Panc1 (cell line): ENCODE data around the gene YIF1A. TPM values are rescaled to one million over a fixed set of nuclear protein-coding genes. Genes with fewer than 3 reads are reported as not detected.

Source experiments
- ATAC-seq: fragments of 200-7000 bp; cut with Tn5 transposase; 2 replicates; pipeline ENCODE4 v1.9.1; 2020; ENCODE audit warnings: mild to moderate bottlenecking, moderate library complexity
- BruUV-seq: library from RNA; stranded (reverse); fragments of 400-500 nt; replicated peaks from 2 replicates; lab custom pipeline; 2021; lab: Mats Ljungman, UMichigan
- CTCF ChIA-PET: fragments of 300-600 bp; sonication (Branson Sonifier 250); formaldehyde crosslinking; loops from one replicate; lab custom pipeline; 2022; ENCODE audit warnings: antibody characterized with exemption; lab: Charles Lee
- POLR2A ChIA-PET: fragments of 300-600 bp; sonication (Branson Sonifier 250); formaldehyde crosslinking; loops from one replicate; lab custom pipeline; 2022; ENCODE audit warnings: antibody characterized with exemption; lab: Charles Lee
- DNase-seq: peaks from one replicate; pipeline ENCODE4 v3.0.0-alpha.2; 2010; ENCODE audit warnings: low read depth, low spot score
- H3K27ac ChIP-seq: 2 replicates; pipeline ENCODE4 v1.5.1; 2011; ENCODE audit warnings: mild to moderate bottlenecking, low read length, inconsistent platforms
- H3K27me3 ChIP-seq: fragments of 200-500 bp; sonication (Bioruptor generic); 2 replicates; pipeline ENCODE4 v1.6.0; 2014; ENCODE audit warnings: low read length, inconsistent platforms; ENCODE audit not compliant: control insufficient read depth, insufficient read depth
- H3K36me3 ChIP-seq: fragments of 200-500 bp; sonication (Bioruptor generic); 2 replicates; pipeline ENCODE4 v1.5.1; 2014; ENCODE audit warnings: inconsistent platforms, mild to moderate bottlenecking, low read length, moderate library complexity; ENCODE audit not compliant: control insufficient read depth, insufficient read depth
- H3K4me1 ChIP-seq: 2 replicates; pipeline ENCODE4 v1.5.1; 2011; ENCODE audit warnings: inconsistent platforms, mild to moderate bottlenecking, low read length, moderate library complexity; ENCODE audit not compliant: control insufficient read depth, insufficient read depth
- H3K4me3 ChIP-seq, 2 experiments: 2 replicates each; pipeline ENCODE4 v1.5.1; 2011 to 2012; ENCODE audit warnings: low read depth in 2 of 2, low read length in 2 of 2, mild to moderate bottlenecking in 2 of 2, inconsistent platforms in 1 of 2, moderate library complexity in 1 of 2
- H3K9me3 ChIP-seq: fragments of 200-500 bp; sonication (Bioruptor generic); 2 replicates; pipeline ENCODE4 v1.5.1; 2014; ENCODE audit warnings: low read depth, mild to moderate bottlenecking, inconsistent platforms, low read length, moderate library complexity; ENCODE audit not compliant: control insufficient read depth, insufficient read depth
- POLR2AphosphoS5 ChIP-seq: IDR thresholded peaks from 2 replicates; pipeline ENCODE4 v1.6.1; 2012; ENCODE audit warnings: mild to moderate bottlenecking, low read depth, low read length, moderate library complexity
- REST ChIP-seq, 2 experiments: IDR thresholded peaks; 2 replicates each; pipeline ENCODE4 v1.6.1; 2011 to 2012; ENCODE audit warnings: low read depth in 2 of 2, control low read depth in 1 of 2, low read length in 1 of 2, mild to moderate bottlenecking in 1 of 2, moderate library complexity in 1 of 2; ENCODE audit not compliant: insufficient read depth in 1 of 2
- SIN3A ChIP-seq: IDR thresholded peaks from 2 replicates; pipeline ENCODE4 v1.6.1; 2012; ENCODE audit warnings: low read depth, mild to moderate bottlenecking, low read length, moderate library complexity, borderline replicate concordance; ENCODE audit not compliant: insufficient read depth
- TCF7L2 ChIP-seq: IDR thresholded peaks from 2 replicates; pipeline ENCODE4 v1.6.1; 2011; ENCODE audit warnings: mild to moderate bottlenecking, low read depth, low read length, inconsistent platforms
- in situ Hi-C: cut with HindIII; loops from 2 replicates; pipeline ENCODE4 v1.10.0; 2016; ENCODE audit warnings: low sequenced_read_pairs, low pct_unique_long_range_greater_than_20kb
- intact Hi-C: fragments of 100-400 bp; cut with micrococcal nuclease; formaldehyde crosslinking; loops from one replicate; pipeline ENCODE4 v1.10.0; 2022; ENCODE audit not compliant: unreplicated experiment
- total RNA-seq: library from RNA; stranded (reverse); gene quantifications from one replicate; pipeline ENCODE4 v1.2.1, GENCODE V29; 2021; ENCODE audit not compliant: unreplicated experiment
- TF ChIP-seq, protein P1 (sequence below): fragments of 450-650 bp; IDR thresholded peaks from 2 replicates; pipeline ENCODE4 v1.5.1; 2017; ENCODE audit warnings: mild to moderate bottlenecking

Gene YIF1A
- total RNA-seq, 1 experiment from 2014 or later: 196 TPM

DNA sequence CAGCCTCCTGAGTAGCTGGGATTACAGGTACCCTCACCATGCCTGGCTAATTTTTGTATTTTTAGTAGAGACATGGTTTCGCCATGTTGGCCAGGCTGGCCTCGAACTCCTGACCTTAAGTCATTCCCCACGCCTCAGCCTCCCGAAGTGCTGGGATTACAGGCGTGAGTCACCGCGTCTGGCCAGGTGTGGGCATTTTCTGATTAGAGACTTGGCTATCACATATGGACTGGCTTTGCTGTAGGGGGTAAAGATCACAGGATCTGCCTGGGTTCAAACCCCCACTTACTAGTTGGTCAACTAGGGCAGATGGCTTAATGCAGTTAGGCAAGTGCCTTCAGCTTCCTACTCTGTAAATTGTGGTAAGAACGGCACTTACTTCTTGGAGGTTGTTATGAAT lies 21.4 kb upstream of the YIF1A start:
- Histone ChIP-seq H3K4me3 (no peak overlapping the region), H3K36me3 (no peaks in the 10 kb centered on the region), H3K27me3 (no peaks in the 10 kb centered on the region), H3K27ac (no peak overlapping the region), H3K9me3 (no peaks in the 10 kb centered on the region), H3K4me1 (peaks cover 6% of the 10 kb centered on the region)
- intact Hi-C loops: no loop called here
- POLR2A ChIA-PET: no interaction called here
- in situ Hi-C loops: no loop called here
- TF ChIP-seq TCF7L2 (no peak), SIN3A (no peak), POLR2AphosphoS5 (no peak), REST (IDR thresholded peaks at IDR 0.05; ENCODE audit: insufficient read depth in 1 of 2, low read depth in 2 of 2, low read length in 1 of 2) (no peak)
- TF ChIP-seq, protein P1, sequence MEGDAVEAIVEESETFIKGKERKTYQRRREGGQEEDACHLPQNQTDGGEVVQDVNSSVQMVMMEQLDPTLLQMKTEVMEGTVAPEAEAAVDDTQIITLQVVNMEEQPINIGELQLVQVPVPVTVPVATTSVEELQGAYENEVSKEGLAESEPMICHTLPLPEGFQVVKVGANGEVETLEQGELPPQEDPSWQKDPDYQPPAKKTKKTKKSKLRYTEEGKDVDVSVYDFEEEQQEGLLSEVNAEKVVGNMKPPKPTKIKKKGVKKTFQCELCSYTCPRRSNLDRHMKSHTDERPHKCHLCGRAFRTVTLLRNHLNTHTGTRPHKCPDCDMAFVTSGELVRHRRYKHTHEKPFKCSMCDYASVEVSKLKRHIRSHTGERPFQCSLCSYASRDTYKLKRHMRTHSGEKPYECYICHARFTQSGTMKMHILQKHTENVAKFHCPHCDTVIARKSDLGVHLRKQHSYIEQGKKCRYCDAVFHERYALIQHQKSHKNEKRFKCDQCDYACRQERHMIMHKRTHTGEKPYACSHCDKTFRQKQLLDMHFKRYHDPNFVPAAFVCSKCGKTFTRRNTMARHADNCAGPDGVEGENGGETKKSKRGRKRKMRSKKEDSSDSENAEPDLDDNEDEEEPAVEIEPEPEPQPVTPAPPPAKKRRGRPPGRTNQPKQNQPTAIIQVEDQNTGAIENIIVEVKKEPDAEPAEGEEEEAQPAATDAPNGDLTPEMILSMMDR: no peak
- no TSS peak for BruUV-seq
- no peak for ATAC-seq
- CTCF ChIA-PET: interaction anchor here (1.2 kb wide), 1 partner anchor 18 kb away, joined by 5 read pairs; no protein-coding TSS in a partner anchor
- DNase-seq: no peak

GRCh38 chr11:66309475-66309874 lies 20.5 kb upstream of the YIF1A start:
- DNase-seq (no peak), ATAC-seq (no peak)
- POLR2A ChIA-PET: no interaction called here
- in situ Hi-C loops (no loop called here), intact Hi-C loops (no loop called here)
- no peak for TF ChIP-seq SIN3A
- no peak for TF ChIP-seq TCF7L2
- TF ChIP-seq REST (IDR thresholded peaks at IDR 0.05; ENCODE audit: insufficient read depth in 1 of 2, low read depth in 2 of 2, low read length in 1 of 2): no peak
- TF ChIP-seq, protein P1: no peak
- TF ChIP-seq POLR2AphosphoS5: no peak
- Histone ChIP-seq H3K27ac (no peak overlapping the region), H3K9me3 (no peaks in the 10 kb centered on the region), H3K4me1 (peaks cover 6% of the 10 kb centered on the region), H3K27me3 (no peaks in the 10 kb centered on the region), H3K36me3 (no peaks in the 10 kb centered on the region), H3K4me3 (no peak overlapping the region)
- no TSS peak for BruUV-seq
- CTCF ChIA-PET: interaction anchor here (1.2 kb wide), 1 partner anchor 19 kb away, joined by 5 read pairs; no protein-coding TSS in a partner anchor
